NCI-H2196 treated with DMSO at 0.1 percent for 48 hours (cell line): ENCODE data around the gene SLC44A3.
"Not testable (repeated sequence)": the region's sequence is repeated elsewhere in the genome, so short reads cannot be mapped to it uniquely, and the experiment has no call there.

Source experiments
- DNase-seq: peaks from one replicate; lab custom pipeline; 2025; ENCODE audit not compliant: unreplicated experiment; lab: John Stamatoyannopoulos, UW

The SLC44A3 gene

GRCh38 chr1:94832931-94833585 lies 12.9 kb downstream of the SLC44A3 start:
- DNase-seq = no peak

GRCh38 chr1:94836891-94837290 lies 16.7 kb downstream of the SLC44A3 start:
- no peak for DNase-seq

GRCh38 chr1:94840381-94840780 lies 20.2 kb downstream of the SLC44A3 start:
- not testable (repeated sequence) for DNase-seq

GRCh38 chr1:94840808-94841207 lies 20.7 kb downstream of the SLC44A3 start:
- no peak for DNase-seq

- DNase-seq = no peak
Measured at GRCh38 chr1:94843430-94843829, 23.3 kb downstream of the SLC44A3 start.

GRCh38 chr1:94843846-94844245 lies 23.7 kb downstream of the SLC44A3 start:
- no peak for DNase-seq

GRCh38 chr1:94846308-94846707 lies 26.2 kb downstream of the SLC44A3 start:
- DNase-seq = no peak

GRCh38 chr1:94851571-94851970 lies 31.4 kb downstream of the SLC44A3 start:
- no peak for DNase-seq

GRCh38 chr1:94852788-94853187 lies 32.6 kb downstream of the SLC44A3 start:
- no peak for DNase-seq

GRCh38 chr1:94854458-94855306 lies 34.5 kb downstream of the SLC44A3 start:
- DNase-seq = peak; percentile 87

- no peak for DNase-seq
Measured at GRCh38 chr1:94855307-94855700, 35.1 kb downstream of the SLC44A3 start.

- DNase-seq = no peak
Measured at GRCh38 chr1:94856004-94856403, 35.8 kb downstream of the SLC44A3 start.

GRCh38 chr1:94856868-94857267 lies 36.7 kb downstream of the SLC44A3 start:
- no peak for DNase-seq

GRCh38 chr1:94858276-94858675 lies 38.1 kb downstream of the SLC44A3 start:
- no peak for DNase-seq

- no peak for DNase-seq
Measured at GRCh38 chr1:94859174-94859573, 39.0 kb downstream of the SLC44A3 start.

GRCh38 chr1:94862718-94863117 lies 42.6 kb downstream of the SLC44A3 start:
- no peak for DNase-seq

GRCh38 chr1:94863297-94863911 lies 43.2 kb downstream of the SLC44A3 start:
- DNase-seq = no peak

GRCh38 chr1:94863919-94864318 lies 43.8 kb downstream of the SLC44A3 start:
- DNase-seq = no peak

GRCh38 chr1:94864821-94865220 lies 44.7 kb downstream of the SLC44A3 start:
- no peak for DNase-seq

- no peak for DNase-seq
Measured at GRCh38 chr1:94865360-94865759, 45.2 kb downstream of the SLC44A3 start.

GRCh38 chr1:94866164-94866807 lies 46.1 kb downstream of the SLC44A3 start:
- DNase-seq = no peak

- DNase-seq = no peak
Measured at GRCh38 chr1:94871031-94871430, 50.9 kb downstream of the SLC44A3 start.
